Fibroblast of lung (primary cell): ENCODE results near the gene DPY19L1. TPM values are rescaled to one million over a fixed set of nuclear protein-coding genes. Genes with fewer than 3 reads are reported as not detected.
"Not testable (repeated sequence)": the region's sequence is repeated elsewhere in the genome, so short reads cannot be mapped to it uniquely, and the experiment has no call there.

Source experiments
- DNase-seq, 2 donors: peaks; one replicate each; pipeline versions ENCODE4 v3.0.0 to v3.0.0-alpha.2; 2010; ENCODE audit warnings: low read depth in 2 of 2
- H2AFZ ChIP-seq: 2 replicates; pipeline ENCODE4 v1.5.1; 2012; ENCODE audit warnings: low read length, control low read depth, inconsistent platforms
- H3K27ac ChIP-seq: 2 replicates; pipeline ENCODE4 v1.5.1; 2011; ENCODE audit warnings: low read length, control low read depth; ENCODE audit not compliant: insufficient read depth
- H3K27me3 ChIP-seq: 2 replicates; pipeline ENCODE4 v1.5.1; 2011; ENCODE audit warnings: mild to moderate bottlenecking, low read length; ENCODE audit not compliant: control insufficient read depth, insufficient read depth
- H3K36me3 ChIP-seq: 2 replicates; pipeline ENCODE4 v1.5.1; 2011; ENCODE audit warnings: low read length; ENCODE audit not compliant: control insufficient read depth, insufficient read depth
- H3K4me1 ChIP-seq: 2 replicates; pipeline ENCODE4 v1.5.1; 2011; ENCODE audit warnings: low read length; ENCODE audit not compliant: control insufficient read depth, insufficient read depth; ENCODE audit errors: extremely low read depth
- H3K4me2 ChIP-seq: 2 replicates; pipeline ENCODE4 v1.5.1; 2011; ENCODE audit warnings: low read length, control low read depth; ENCODE audit not compliant: insufficient read depth; ENCODE audit errors: extremely low read depth
- H3K4me3 ChIP-seq, 4 experiments: fragments of 200-600 bp in 1 of 4; sonication (generic) in 1 of 4; replicated peaks in 1 of 4; 2 replicates each; pipeline ENCODE4 v1.5.1; 2011 to 2016; ENCODE audit warnings: low read length in 4 of 4, low read depth in 3 of 4, mild to moderate bottlenecking in 3 of 4, control low read depth in 2 of 4, inconsistent platforms in 1 of 4, mixed read lengths in 1 of 4; ENCODE audit not compliant: insufficient read depth in 1 of 4; ENCODE audit errors: control extremely low read depth in 1 of 4
- H3K79me2 ChIP-seq: 2 replicates; pipeline ENCODE4 v1.5.1; 2012; ENCODE audit warnings: mild to moderate bottlenecking, low read length, inconsistent platforms; ENCODE audit not compliant: control insufficient read depth, insufficient read depth
- H3K9ac ChIP-seq: 2 replicates; pipeline ENCODE4 v1.5.1; 2011; ENCODE audit warnings: mild to moderate bottlenecking, low read length, control low read depth; ENCODE audit not compliant: insufficient read depth
- H3K9me3 ChIP-seq: 2 replicates; pipeline ENCODE4 v1.5.1; 2012; ENCODE audit warnings: low read depth, low read length; ENCODE audit not compliant: control insufficient read depth, insufficient read depth
- H4K20me1 ChIP-seq: 2 replicates; pipeline ENCODE4 v1.5.1; 2011; ENCODE audit warnings: low read length; ENCODE audit not compliant: control insufficient read depth, insufficient read depth; ENCODE audit errors: extremely low read depth
- CTCF ChIP-seq, 2 donors: IDR thresholded peaks in 1 of 2; conservative IDR thresholded peaks in 1 of 2; 1 replicate in 1 of 2; 2 replicates in 1 of 2; pipeline ENCODE4 v1.5.1; 2011 to 2012; ENCODE audit warnings: low read length in 2 of 2, control low read depth in 1 of 2, inconsistent platforms in 1 of 2, low read depth in 1 of 2, mild to moderate bottlenecking in 1 of 2
- EZH2 ChIP-seq: IDR thresholded peaks from 2 replicates; pipeline ENCODE4 v1.5.1; 2012; ENCODE audit warnings: low read length, control low read depth, mild to moderate bottlenecking; ENCODE audit errors: missing control alignments
- polyA plus RNA-seq, 2 donors: library from polyadenylated mRNA; depleted of rRNA in 1 of 2; stranded (reverse) in 1 of 2; unstranded in 1 of 2; fragments of >200 nt; gene quantifications; 2 replicates each; pipeline ENCODE4 v1.2.1, GENCODE V29; 2011 to 2012; ENCODE audit warnings: missing spikeins in 1 of 2
- total RNA-seq: library from RNA; depleted of rRNA; stranded (reverse); fragments of >200 nt; gene quantifications from 2 replicates; pipeline ENCODE4 v1.2.1, GENCODE V29; 2014

The DPY19L1 gene
- total and polyA plus RNA-seq, 2 donors (not counting 1 experiment from before 2014, with no cell fraction given): 30.1 to 31.8 TPM

DNA sequence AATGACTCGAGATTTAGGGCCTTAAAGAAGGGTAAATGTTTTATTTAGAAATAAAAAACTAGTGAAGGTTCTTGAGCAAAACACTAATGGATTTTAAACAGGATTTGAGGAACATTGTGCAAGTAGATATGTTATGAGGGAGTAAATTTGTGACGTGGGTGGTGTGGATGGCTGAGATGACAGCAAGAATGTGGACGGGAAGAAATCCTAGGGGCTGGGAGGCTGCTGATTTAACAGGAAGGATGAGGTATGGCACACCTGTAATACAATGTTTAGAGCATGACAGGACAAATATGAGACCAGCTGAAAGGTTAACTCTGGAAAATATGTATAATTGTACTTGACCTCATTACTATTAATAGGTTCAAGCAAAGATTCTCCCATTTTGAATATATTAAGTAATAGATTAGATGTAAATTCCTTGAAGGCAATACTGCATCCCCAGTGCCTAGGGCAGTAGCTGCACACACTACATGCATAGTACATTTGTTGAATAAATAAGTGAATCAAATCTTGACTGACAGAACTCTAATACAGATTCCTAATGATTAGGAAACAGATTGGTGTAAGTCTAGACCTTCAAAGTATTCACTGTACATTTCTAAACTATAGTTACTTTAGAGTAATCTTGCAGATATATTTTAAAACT, 10.1 kb upstream of the DPY19L1 start:
- not testable (repeated sequence) for H3K4me2 ChIP-seq, H3K4me3 ChIP-seq, H4K20me1 ChIP-seq, H2AFZ ChIP-seq, H3K27ac ChIP-seq, H3K9me3 ChIP-seq, H3K9ac ChIP-seq, H3K79me2 ChIP-seq, DNase-seq, H3K36me3 ChIP-seq, H3K27me3 ChIP-seq, H3K4me1 ChIP-seq

DNA sequence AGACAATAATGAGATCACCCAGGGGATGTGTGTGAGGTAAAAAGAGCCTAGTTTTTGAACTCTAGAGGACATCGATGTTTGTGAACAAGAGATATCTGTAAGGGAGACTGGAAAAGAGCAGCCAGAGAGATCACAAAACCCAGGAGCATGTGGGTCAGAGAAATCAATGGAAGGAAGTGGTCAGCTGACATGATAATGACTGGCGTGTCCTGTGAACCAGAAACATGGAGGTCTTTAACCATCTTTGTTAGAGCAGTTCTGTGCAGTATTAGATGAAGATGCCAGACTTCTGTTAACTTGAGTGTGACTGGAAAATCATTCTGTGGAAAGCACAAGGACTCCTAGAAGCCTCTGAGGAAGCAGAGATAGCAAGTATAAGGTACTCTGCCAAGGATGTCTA, 6.0 kb upstream of the DPY19L1 start:
- not testable (repeated sequence) for H3K27ac ChIP-seq, H3K27me3 ChIP-seq, H2AFZ ChIP-seq, H3K4me1 ChIP-seq, H3K36me3 ChIP-seq, H3K4me3 ChIP-seq, DNase-seq, H3K79me2 ChIP-seq, H3K9ac ChIP-seq, H4K20me1 ChIP-seq, H3K4me2 ChIP-seq, H3K9me3 ChIP-seq

DNA sequence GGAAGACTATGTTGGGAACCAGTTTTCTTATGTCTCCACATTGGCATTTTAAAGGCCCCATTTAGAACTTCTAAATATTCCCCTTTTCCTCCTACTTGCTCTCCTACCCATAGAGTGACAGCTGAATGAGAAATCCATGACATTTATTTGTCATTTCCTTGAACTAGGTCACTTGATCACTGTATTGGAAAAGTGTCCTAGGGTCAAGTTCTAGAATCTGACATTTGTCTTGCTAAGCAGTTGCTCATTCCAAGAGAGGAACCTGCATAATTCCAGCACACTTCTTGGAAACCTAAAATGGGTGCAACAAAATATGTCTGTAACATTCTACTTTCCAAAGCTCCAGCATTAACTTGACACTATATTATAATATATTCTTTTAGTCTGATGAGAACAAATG, 3.6 kb upstream of the DPY19L1 start:
- Histone ChIP-seq H3K4me2 (no peak overlapping the region), H2AFZ (no peak overlapping the region), H3K4me1 (peaks cover under 1% of the 10 kb centered on the region), H3K9me3 (no peaks in the 10 kb centered on the region), H3K27ac (no peak overlapping the region), H3K9ac (no peak overlapping the region), H3K4me3 (no peak overlapping the region), H3K36me3 (no peaks in the 10 kb centered on the region), H4K20me1 (no peaks in the 10 kb centered on the region), H3K27me3 (no peaks in the 10 kb centered on the region), H3K79me2 (no peaks in the 10 kb centered on the region)
- no peak for DNase-seq
- TF ChIP-seq EZH2 (no peak), CTCF (conservative IDR thresholded peaks at IDR 0.05 in 1 of 2, IDR thresholded peaks at IDR 0.05 in 1 of 2; ENCODE audit: low read depth in 1 of 2, low read length in 2 of 2) (no peak)

GRCh38 chr7:35039343-35039742, 2.1 kb upstream of the DPY19L1 start:
- DNase-seq: no peak

More at GRCh38 chr7:35039343-35039742, 2.1 kb upstream of the DPY19L1 start:
- no peaks in the 10 kb centered on the region for H4K20me1 ChIP-seq
- no peak for TF ChIP-seq EZH2
- TF ChIP-seq CTCF (conservative IDR thresholded peaks at IDR 0.05 in 1 of 2, IDR thresholded peaks at IDR 0.05 in 1 of 2; ENCODE audit: low read depth in 1 of 2, low read length in 2 of 2): no peak
- H3K27me3 ChIP-seq: no peaks in the 10 kb centered on the region
- H2AFZ ChIP-seq: no peak overlapping the region
- peaks cover 2% of the 10 kb centered on the region for H3K79me2 ChIP-seq
- H3K4me1 ChIP-seq: peaks cover 2% of the 10 kb centered on the region
- no peak overlapping the region for H3K27ac ChIP-seq
- no peak overlapping the region for H3K9ac ChIP-seq
- H3K36me3 ChIP-seq: no peaks in the 10 kb centered on the region
- H3K9me3 ChIP-seq: no peaks in the 10 kb centered on the region
- H3K4me2 ChIP-seq: no peak overlapping the region
- H3K4me3 ChIP-seq: no peak overlapping the region
